ENCODE measurements around the gene SCAND1. TPM values are rescaled to one million over a fixed set of nuclear protein-coding genes. Genes with fewer than 3 reads are reported as not detected.
"Not testable (repeated sequence)": the region's sequence is repeated elsewhere in the genome, so short reads cannot be mapped to it uniquely, and the experiment has no call there.

The SCAND1 gene
- total RNA-seq, 1 experiment from 2014 or later: 204 TPM

- in situ Hi-C loops (cut with HindIII; ENCODE audit: low pct_unique_long_range_greater_than_20kb, low sequenced_read_pairs): no loop called here
- no peak for DNase-seq (ENCODE audit: low read depth)
Measured at GRCh38 chr20:35968930-35969329, 14.6 kb upstream of the SCAND1 start.

GRCh38 chr20:35967979-35968640, 13.8 kb upstream of the SCAND1 start, which contains the start of gene CNBD2:
TSS of gene CNBD2 (plus strand) at chr20:35968590. CDS start at chr20:35968763, 173 bp downstream.
- in situ Hi-C loops (cut with HindIII; ENCODE audit: low pct_unique_long_range_greater_than_20kb, low sequenced_read_pairs): no loop called here

DNA sequence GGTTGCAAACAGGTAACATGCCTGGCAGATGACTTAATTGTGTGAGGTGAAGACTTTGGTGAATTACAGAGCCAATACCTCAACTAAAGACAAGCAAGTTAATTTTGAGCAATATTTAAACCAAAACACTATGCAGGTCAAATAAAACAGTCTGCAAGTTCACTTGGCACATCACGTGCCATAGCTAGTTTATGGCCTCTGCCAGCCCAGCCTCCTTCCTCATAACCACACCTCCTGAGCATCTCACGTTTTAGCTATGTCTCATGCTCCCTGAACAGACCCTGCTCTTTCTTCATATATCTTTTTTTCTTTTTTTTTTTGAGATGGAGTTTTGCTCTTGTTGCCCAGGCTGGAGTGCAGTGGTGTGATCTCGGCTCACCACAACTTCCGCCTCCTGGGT, 9.6 kb upstream of the SCAND1 start:
- DNase-seq (ENCODE audit: low read depth): no peak
- in situ Hi-C loops (cut with HindIII; ENCODE audit: low pct_unique_long_range_greater_than_20kb, low sequenced_read_pairs): no loop called here

More at GRCh38 chr20:35967979-35968640, 13.8 kb upstream of the SCAND1 start, which contains the start of gene CNBD2:
- DNase-seq (ENCODE audit: low read depth): no peak

- in situ Hi-C loops (cut with HindIII; ENCODE audit: low pct_unique_long_range_greater_than_20kb, low sequenced_read_pairs); DNase-seq (ENCODE audit: low read depth): not testable (repeated sequence)
Measured at GRCh38 chr20:35959291-35959690, 5.0 kb upstream of the SCAND1 start.

GRCh38 chr20:35956616-35957015, 2.3 kb upstream of the SCAND1 start:
- in situ Hi-C loops (cut with HindIII; ENCODE audit: low pct_unique_long_range_greater_than_20kb, low sequenced_read_pairs): no loop called here
- DNase-seq (ENCODE audit: low read depth): no peak

DNA sequence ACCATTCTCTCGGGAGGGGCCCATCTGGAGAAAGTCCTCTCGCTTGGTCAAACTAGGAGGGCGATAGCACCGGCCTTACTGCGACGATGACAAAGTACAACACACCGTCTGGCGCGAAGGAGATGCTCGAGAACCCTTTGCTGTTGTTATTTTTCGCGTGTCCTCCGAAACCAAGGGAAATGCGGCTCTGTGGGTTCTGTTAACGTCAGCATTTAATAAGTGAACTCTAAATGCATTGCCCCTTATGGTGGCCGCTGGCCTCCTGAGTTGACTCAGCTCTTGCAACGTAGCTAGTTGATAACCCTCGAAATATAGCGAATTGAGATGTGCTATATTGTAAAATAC, 577 bp upstream of the SCAND1 start:
- DNase-seq (ENCODE audit: low read depth): no peak
- in situ Hi-C loops (cut with HindIII; ENCODE audit: low pct_unique_long_range_greater_than_20kb, low sequenced_read_pairs): no loop called here

DNA sequence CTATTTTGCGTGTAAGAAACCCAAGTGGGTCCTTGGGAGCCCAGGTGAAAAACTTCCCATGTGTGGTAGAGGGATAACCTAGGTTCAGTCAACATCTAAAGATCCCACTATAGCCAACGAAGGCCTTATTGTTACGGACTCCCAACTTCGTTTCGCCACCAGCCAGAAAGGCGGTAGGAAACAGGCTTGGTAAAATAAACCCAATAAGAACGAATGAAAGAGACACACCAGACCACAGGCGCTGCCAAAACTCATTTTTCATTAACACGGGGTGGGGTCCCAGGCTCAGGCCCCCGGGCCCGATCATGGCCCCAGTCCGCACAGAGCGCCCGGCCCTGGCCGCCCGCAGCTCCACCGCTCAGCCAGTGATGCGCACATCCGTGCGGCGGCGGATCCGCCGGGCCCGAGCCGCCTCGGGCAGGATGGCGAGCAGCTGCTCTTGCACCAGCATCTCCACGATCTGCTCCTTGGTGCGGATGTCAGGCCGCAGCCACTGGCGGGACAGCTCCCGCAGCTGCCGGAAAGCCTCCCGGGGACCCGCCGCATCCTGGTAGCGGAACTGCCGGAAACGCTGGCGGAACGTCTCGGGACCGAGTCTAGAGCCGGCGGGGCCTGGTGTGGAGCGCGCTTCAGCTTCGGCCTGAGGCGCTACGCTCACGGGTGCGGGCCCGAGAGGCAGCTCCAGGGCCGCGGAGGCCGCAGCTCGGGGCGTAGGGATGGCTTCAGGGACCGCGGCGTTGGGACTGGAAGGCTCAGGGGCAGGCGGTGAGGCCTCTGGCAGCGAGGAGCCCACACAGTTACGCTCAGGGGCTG, 709 bp downstream of the SCAND1 start:
- in situ Hi-C loops (cut with HindIII; ENCODE audit: low pct_unique_long_range_greater_than_20kb, low sequenced_read_pairs): no loop called here
- no peak for DNase-seq (ENCODE audit: low read depth)

- DNase-seq (ENCODE audit: low read depth): peak; percentile 32
- in situ Hi-C loops (cut with HindIII; ENCODE audit: low pct_unique_long_range_greater_than_20kb, low sequenced_read_pairs): no loop called here
Measured at GRCh38 chr20:35952480-35953386, 1.6 kb downstream of the SCAND1 start.

- in situ Hi-C loops (cut with HindIII; ENCODE audit: low pct_unique_long_range_greater_than_20kb, low sequenced_read_pairs); DNase-seq (ENCODE audit: low read depth): not testable (repeated sequence)
Measured at GRCh38 chr20:35952080-35952479, 2.2 kb downstream of the SCAND1 start.

- in situ Hi-C loops (cut with HindIII; ENCODE audit: low pct_unique_long_range_greater_than_20kb, low sequenced_read_pairs): no loop called here
- DNase-seq (ENCODE audit: low read depth): no peak
Measured at GRCh38 chr20:35950093-35950492, 4.2 kb downstream of the SCAND1 start.

GRCh38 chr20:35947907-35948306, 6.4 kb downstream of the SCAND1 start:
- in situ Hi-C loops (cut with HindIII; ENCODE audit: low pct_unique_long_range_greater_than_20kb, low sequenced_read_pairs): loop anchor here (10.0 kb wide), 1 partner anchor 173 kb away; the partner anchor contains the start of gene PHF20
- no peak for DNase-seq (ENCODE audit: low read depth)

- in situ Hi-C loops (cut with HindIII; ENCODE audit: low pct_unique_long_range_greater_than_20kb, low sequenced_read_pairs): loop anchor here (10.0 kb wide), 1 partner anchor 173 kb away; the partner anchor contains the start of gene PHF20
- DNase-seq (ENCODE audit: low read depth): peak; percentile 19
Measured at GRCh38 chr20:35947489-35947888, 6.8 kb downstream of the SCAND1 start.

DNA sequence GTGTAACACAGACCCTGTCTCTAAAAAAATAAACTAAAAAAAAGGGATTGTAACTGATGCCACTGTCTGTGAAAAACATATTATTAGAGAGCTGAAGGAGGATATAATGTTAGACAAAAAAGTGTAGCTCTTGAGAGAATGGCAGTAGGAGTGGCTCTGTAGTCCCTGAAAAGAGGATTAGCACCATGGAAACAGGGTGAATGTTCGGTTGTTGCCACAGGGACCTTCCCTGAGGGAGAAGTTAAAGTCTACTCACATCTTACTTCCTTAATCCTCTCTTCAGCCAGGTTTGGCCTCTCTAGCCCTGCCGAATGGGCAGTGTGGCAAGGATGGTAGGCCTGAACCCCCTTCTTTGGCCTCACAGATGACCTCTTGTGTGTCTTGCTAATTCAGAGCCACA, 12.1 kb downstream of the SCAND1 start:
- in situ Hi-C loops (cut with HindIII; ENCODE audit: low pct_unique_long_range_greater_than_20kb, low sequenced_read_pairs): loop anchor here (10.0 kb wide), 1 partner anchor 167 kb away; the partner anchor contains the start of gene PHF20
- no peak for DNase-seq (ENCODE audit: low read depth)

GRCh38 chr20:35941620-35942019, 12.7 kb downstream of the SCAND1 start:
- in situ Hi-C loops (cut with HindIII; ENCODE audit: low pct_unique_long_range_greater_than_20kb, low sequenced_read_pairs): loop anchor here (10.0 kb wide), 1 partner anchor 167 kb away; the partner anchor contains the start of gene PHF20
- DNase-seq (ENCODE audit: low read depth): no peak

GRCh38 chr20:35939264-35939663, 15.0 kb downstream of the SCAND1 start:
- DNase-seq (ENCODE audit: low read depth): no peak
- in situ Hi-C loops (cut with HindIII; ENCODE audit: low pct_unique_long_range_greater_than_20kb, low sequenced_read_pairs): no loop called here

GRCh38 chr20:35934050-35934449, 20.3 kb downstream of the SCAND1 start:
- in situ Hi-C loops (cut with HindIII; ENCODE audit: low pct_unique_long_range_greater_than_20kb, low sequenced_read_pairs): no loop called here
- DNase-seq (ENCODE audit: low read depth): no peak

GRCh38 chr20:35929301-35929700, 25.0 kb downstream of the SCAND1 start:
- in situ Hi-C loops (cut with HindIII; ENCODE audit: low pct_unique_long_range_greater_than_20kb, low sequenced_read_pairs): no loop called here
- DNase-seq (ENCODE audit: low read depth): no peak

GRCh38 chr20:35920523-35920922, 33.8 kb downstream of the SCAND1 start:
- in situ Hi-C loops (cut with HindIII; ENCODE audit: low pct_unique_long_range_greater_than_20kb, low sequenced_read_pairs): no loop called here
- no peak for DNase-seq (ENCODE audit: low read depth)

Measured in Caki2 (cell line).